Suprapubic skin (tissue), 4 donors: ENCODE results near the gene PAFAH1B1.

ENCODE experiments used
- CTCF ChIP-seq, 2 donors: fragments of 200-600 bp in 1 of 2; fragments of 450-650 bp in 1 of 2; sonication (generic) in 1 of 2; IDR thresholded peaks; one replicate each; pipeline ENCODE4 v1.5.1; 2016 to 2019; ENCODE audit warnings: antibody characterized with exemption in 2 of 2, mild to moderate bottlenecking in 1 of 2, moderate library complexity in 1 of 2
- EP300 ChIP-seq: sonication (generic); formaldehyde crosslinking; IDR thresholded peaks from one replicate; pipeline ENCODE4 v1.6.1; 2017; ENCODE audit warnings: antibody characterized with exemption
- POLR2A ChIP-seq, 2 donors: fragments of 450-650 bp; IDR thresholded peaks; one replicate each; pipeline ENCODE4 v1.6.1; 2017; ENCODE audit warnings: antibody characterized with exemption in 2 of 2, mild to moderate bottlenecking in 2 of 2, moderate library complexity in 2 of 2
- POLR2AphosphoS5 ChIP-seq, 3 donors: sonication (generic); formaldehyde crosslinking; IDR thresholded peaks; one replicate each; pipeline ENCODE4 v1.6.1; 2017; ENCODE audit warnings: antibody characterized with exemption in 3 of 3

DNA sequence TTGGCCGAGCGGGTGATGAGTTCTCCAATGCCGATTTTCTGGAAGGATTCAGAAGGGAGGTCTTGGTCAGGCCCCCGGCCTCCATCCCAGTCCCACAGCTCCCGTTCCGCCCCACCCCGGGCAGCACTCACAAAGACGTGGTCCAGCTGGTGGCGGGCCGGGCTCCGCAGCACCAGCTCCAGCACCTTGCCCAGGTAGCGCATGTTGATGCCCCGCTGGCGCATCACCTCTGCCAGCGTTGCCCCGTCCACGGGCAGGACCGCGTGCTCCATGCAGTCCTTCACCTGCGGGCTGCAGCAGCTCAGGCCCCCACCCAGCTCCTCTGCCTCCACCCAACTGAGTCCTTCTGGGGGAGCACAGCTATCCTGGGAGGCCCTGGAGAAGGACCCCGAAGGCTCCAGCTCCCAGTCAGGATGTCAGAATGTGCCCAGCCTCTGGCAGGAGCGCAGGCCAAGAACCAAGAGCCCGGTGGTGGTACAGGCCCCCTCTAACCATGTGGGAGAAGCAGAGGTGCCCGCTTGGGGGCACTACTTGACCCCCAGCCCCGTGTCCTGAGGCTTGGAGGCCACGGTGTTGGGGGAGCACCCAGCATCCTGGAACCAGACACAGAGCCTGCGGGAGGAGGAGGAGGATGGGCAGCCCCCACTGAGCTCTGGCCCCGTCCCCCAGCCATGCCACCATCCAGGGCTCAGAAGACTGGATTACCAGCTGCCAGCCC, 101.9 kb downstream of the PAFAH1B1 start:
- TF ChIP-seq CTCF (IDR thresholded peaks at IDR 0.05) (no peak), EP300 (no peak), POLR2A (IDR thresholded peaks at IDR 0.05) (no peak), POLR2AphosphoS5 (IDR thresholded peaks at IDR 0.05) (no peak)
